GM23248 (cell line): ENCODE data around the gene TCF7L2.

Experiments used
- EZH2 ChIP-seq: fragments of 200-600 bp; sonication (generic); IDR thresholded peaks from 2 replicates; pipeline ENCODE4 v1.6.1; 2018; ENCODE audit warnings: antibody characterized with exemption, mild to moderate bottlenecking; ENCODE audit not compliant: insufficient read depth, poor library complexity, severe bottlenecking
- EZH2phosphoT487 ChIP-seq: fragments of 200-600 bp; sonication (generic); IDR thresholded peaks from 2 replicates; pipeline ENCODE4 v1.6.1; 2018; ENCODE audit warnings: antibody characterized with exemption, moderate library complexity, mild to moderate bottlenecking, low read depth; ENCODE audit not compliant: insufficient read depth

- TF ChIP-seq EZH2: no peak
- TF ChIP-seq EZH2phosphoT487: no peak
Measured at GRCh38 chr10:113044016-113044755, 94.1 kb downstream of the TCF7L2 start.
